Measurements from ENCODE around the gene PCDH9.

DNA sequence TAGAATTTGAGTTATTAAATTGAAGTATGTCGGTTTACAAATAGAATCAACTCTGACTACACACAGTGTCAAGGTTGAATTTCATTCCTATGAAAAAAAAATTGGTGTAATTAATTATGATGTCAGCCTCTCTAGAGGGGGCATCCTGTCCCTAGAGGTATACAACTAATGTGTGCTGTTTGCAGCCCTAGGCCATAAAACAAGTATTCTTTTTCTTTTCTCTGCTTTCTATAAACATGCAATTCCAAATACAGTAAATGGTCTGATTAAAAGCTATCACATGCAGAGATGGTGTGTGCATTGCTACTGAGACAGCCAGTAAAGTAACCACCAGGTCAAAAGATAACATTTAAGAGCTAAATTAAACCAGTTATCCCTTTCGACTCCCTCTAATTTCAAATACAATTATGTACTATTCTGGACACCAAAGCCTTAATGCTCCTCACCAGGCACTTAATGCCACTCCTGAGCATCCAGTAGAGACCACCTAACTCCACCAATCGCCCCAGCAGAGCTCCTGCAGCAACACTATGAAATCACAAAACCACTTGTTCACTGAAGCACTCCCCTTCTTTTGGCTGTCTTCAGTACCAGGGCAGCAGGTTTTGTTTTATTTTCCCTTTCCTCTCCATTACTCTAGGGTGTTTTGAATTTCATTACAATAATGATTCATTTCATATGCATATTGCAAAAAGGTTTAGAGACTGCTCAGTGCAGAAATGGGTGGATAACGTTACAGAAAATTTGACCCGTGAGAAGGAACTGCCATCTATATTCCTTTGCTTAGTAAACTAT lies 426.9 kb downstream of the PCDH9 start:
- TF ChIP-seq, protein P1, sequence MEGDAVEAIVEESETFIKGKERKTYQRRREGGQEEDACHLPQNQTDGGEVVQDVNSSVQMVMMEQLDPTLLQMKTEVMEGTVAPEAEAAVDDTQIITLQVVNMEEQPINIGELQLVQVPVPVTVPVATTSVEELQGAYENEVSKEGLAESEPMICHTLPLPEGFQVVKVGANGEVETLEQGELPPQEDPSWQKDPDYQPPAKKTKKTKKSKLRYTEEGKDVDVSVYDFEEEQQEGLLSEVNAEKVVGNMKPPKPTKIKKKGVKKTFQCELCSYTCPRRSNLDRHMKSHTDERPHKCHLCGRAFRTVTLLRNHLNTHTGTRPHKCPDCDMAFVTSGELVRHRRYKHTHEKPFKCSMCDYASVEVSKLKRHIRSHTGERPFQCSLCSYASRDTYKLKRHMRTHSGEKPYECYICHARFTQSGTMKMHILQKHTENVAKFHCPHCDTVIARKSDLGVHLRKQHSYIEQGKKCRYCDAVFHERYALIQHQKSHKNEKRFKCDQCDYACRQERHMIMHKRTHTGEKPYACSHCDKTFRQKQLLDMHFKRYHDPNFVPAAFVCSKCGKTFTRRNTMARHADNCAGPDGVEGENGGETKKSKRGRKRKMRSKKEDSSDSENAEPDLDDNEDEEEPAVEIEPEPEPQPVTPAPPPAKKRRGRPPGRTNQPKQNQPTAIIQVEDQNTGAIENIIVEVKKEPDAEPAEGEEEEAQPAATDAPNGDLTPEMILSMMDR (IDR thresholded peaks at IDR 0.05): no peak
- TF ChIP-seq POLR2A (IDR thresholded peaks at IDR 0.05): no peak

Measured in Peyer's patch (tissue), 4 donors.